ENCODE results near the gene TSTD1.
"Not testable (repeated sequence)": the region's sequence is repeated elsewhere in the genome, so short reads cannot be mapped to it uniquely, and the experiment has no call there.

Gene TSTD1

GRCh38 chr1:161037661-161038522, 872 bp downstream of the TSTD1 start:
- DNase-seq = peak in 1 of 51 donors; percentile 2

GRCh38 chr1:161033751-161034150, 5.0 kb downstream of the TSTD1 start:
- DNase-seq = no peak

DNA sequence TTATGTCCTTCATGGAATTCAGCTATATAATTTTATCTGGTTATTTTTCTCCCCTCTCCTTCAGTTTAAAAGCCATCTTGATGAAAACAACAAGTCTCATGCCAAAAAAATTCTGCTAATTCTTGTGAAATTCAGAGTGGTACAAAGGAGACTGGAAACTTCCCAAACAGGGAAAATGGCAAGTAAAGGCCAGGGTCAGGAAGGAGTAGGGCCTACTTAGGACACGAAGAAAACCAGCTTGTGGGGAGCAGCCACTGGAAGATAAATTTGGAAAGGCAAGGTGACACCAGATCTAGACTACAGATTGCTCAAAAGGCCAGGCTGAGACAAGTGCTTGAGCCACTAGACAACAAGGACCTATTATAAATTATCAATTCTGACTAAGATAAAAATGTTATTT, 6.4 kb downstream of the TSTD1 start:
- DNase-seq = no peak

DNA sequence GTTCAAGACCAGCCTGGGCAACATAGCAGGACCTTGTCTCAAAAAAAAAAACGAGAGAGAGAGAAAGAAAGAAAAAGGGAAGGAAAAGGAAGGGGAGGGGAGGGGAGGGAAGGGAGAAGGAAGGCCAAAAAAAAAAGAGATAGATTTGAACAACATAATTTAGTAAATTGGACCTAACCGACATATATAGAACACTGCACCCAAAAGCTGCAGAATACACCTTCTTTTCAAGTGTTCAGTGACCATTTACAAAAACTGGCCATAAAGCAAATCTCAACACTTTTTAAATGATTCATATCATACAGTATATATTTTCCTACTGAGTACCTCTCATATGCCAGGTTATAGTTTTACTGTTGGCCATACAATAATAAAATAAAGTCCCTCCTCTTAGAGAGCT, 6.9 kb downstream of the TSTD1 start:
- DNase-seq = no peak

DNA sequence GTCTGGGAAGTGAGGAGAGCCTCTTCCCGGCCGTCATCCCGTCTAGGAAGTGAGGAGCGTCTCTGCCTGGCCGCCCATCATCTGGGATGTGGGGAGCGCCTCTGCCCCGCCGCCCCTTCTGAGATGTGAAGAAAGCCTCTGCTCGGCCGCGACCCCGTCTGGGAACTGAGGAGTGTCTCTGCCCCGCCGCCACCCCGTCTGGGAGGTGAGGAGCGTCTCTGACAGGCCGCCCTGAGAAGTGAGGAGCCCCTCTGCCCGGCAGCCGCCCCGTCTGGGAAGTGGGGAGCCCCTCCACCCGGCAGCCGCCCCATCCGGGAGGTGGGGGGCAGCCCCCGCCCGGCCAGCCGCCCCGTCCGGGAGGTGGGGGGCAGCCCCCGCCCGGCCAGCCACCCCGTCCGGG, 9.3 kb downstream of the TSTD1 start:
- not testable (repeated sequence) for DNase-seq

DNA sequence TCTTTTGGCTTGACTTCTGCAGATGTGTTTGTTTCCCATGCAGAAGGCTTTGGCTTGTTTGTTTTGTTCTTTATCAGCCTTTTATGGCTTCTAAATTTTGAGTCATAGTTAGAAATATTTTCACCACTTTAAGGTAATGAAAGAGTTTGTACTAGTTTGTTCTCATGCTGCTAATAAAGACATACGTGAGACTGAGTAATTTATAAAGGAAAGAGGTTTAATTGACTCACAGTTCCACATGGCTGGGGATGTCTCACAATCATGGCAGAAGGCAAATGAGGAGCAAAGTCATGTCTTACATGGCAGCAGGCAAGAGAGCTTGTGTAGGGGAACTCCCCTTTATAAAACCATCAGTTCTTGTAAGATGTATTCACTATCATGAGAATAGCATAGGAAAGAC, 11.8 kb downstream of the TSTD1 start:
- not testable (repeated sequence) for DNase-seq

DNA sequence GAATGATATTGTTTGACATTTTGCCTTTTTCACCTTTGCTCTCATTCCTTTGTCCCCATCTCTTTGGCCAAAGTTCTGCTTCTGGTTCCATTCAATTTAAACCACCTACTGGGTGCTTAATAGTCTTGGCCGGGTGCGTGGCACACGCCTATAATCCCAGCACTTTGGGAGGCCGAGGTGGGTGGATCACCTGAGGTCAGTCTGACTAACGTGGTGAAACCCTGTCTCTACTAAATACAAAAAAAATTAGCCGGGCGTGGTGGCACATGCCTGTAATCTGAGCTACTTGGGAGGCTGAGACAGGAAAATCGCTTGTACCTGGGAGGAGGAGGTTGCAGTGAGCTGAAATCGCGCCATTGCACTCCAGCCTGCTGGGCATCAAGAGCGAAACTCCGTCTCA, 16.3 kb downstream of the TSTD1 start:
- DNase-seq = not testable (repeated sequence)

- DNase-seq = no peak
Measured at GRCh38 chr1:161021970-161022353, 16.8 kb downstream of the TSTD1 start.

GRCh38 chr1:161021165-161021969, 17.4 kb downstream of the TSTD1 start:
- peak in 29 of 51 donors; percentile 8 to 74 (median 34) for DNase-seq

DNA sequence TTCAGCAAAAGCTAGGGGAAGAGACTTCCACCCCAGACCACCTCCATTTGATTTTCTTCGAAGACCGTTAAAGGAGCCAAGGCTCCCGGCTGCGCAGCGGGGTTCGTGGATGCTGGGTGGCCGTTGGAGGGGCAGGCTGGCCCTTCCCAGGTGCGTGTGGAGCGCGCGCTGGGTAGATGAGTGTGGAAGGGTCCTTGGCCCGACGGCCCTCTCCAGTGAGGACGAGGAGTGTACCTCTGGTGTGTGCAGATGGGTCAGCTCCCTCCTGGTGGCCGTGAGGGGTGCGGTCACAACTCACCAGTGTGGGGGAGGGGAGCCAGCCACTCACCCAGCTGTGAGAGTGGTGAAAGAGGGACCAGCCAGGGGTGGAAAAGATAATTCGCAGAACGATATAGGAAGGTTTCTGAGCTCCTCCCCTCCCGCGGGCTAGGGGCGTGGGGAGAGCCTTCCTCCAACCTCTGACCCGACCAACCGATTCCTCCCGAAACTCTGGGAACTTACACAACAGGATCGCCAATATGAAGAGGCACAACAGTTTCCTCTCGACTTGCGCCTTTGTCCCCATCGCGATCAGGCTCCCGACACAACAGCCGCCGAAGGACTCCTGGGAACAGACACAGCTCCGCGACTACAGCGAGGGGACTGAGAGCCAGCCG, 18.1 kb downstream of the TSTD1 start, which contains the start of gene F11R:
F11R (minus strand) TSS at position 644 of the 656 bp plus-strand sequence; CDS start at position 565, 79 bp downstream.
- DNase-seq = no peak

GRCh38 chr1:161019751-161020495, 18.8 kb downstream of the TSTD1 start:
- DNase-seq = no peak

DNA sequence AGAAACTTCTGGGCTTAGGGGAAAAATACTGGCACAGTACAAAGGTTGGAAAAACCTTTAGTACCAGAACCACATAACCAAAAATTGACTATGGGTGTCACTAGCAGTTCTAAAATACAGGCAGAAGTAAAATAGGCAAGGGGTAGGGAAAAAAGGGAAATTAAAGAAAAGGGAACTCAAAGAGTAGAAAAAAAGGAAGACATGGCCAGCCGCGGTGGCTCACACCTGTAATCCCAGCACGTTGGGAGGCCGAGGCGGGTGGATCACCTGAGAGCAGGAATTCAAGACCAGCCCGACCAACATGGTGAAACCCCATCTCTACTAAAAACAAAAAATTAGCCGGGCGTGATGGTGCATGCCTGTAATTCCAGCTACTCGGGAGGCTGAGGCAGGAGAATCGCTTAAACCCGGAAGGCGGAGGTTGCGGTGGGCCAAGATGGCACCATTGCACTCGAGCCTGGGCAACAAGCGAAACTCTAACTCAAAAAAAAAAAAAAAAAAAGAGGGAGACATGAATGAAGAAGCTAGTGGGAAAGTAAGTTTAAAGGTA, 19.6 kb downstream of the TSTD1 start:
- not testable (repeated sequence) for DNase-seq

DNA sequence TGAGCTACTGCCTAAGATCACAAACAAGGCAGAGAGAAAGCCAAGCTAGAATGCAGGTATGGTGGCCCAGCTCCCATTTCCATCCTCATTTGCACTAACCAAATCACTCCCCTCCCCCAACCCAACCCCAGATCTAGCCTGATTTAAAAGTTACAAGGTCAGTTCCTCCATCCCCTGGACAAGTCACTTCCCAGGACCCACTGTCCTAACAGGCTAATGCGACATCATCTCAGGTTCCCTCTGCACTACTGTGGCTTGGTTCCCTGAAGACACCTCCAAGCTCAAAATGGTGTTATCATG, 20.2 kb downstream of the TSTD1 start:
- DNase-seq = no peak

GRCh38 chr1:161017756-161018630, 20.8 kb downstream of the TSTD1 start:
- DNase-seq = no peak

DNA sequence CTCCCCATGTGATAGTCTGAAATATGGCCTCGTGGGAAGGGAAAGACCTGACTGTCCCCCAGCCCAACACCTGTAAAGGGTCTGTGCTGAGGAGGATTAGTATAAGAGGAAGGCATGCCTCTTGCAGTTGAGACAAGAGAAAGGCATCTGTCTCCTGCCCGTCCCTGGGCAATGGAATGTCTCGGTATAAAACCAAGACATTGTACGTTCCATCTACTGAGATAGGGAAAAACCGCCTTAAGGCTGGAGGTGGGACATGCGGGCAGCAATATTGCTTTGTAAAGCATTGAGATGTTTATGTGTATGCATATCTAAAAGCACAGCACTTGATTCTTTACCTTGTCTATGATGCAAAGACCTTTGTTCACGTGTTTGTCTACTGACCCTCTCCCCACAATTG, 21.6 kb downstream of the TSTD1 start:
- DNase-seq = not testable (repeated sequence)

GRCh38 chr1:161016683-161017082, 22.1 kb downstream of the TSTD1 start:
- DNase-seq = not testable (repeated sequence)

DNA sequence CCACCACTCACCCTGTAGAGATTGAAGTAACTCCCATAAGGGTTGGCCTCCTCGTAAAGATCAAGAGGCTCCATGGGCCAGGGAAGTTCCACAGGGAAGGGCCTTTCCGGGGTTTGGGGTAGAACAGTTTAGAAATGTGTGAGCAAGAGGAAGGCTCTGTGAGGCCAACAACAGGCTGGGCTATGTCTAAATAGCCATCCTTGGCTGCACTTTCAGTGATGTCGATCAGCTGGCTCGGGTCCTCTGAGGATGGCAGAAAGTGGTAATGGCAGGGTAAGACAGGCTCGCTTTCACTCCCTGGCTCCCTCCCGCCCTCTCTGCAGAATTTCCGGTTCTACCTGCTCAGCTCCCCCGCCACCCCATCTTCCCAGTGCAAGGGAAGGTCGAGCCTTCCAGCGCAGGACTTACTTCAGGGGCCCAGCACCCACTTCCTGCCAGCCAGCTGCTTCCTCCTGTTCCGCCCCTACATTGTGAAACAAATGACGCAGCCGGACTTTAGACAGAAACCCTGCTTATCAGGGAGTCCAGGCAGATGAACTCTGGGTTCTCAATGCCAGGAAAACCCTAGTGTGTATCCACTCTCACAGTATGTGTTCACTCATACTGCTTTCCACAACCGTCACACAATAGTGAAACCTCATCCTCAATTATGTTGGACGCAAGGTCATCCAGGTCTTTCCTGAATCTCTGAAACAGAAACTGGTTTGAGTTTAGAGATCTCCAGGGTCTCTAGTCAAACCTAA, 25.1 kb downstream of the TSTD1 start:
- DNase-seq = peak in 28 of 51 donors; percentile 5 to 50 (median 17)

GRCh38 chr1:161013131-161013487, 25.7 kb downstream of the TSTD1 start:
- no peak for DNase-seq

DNA sequence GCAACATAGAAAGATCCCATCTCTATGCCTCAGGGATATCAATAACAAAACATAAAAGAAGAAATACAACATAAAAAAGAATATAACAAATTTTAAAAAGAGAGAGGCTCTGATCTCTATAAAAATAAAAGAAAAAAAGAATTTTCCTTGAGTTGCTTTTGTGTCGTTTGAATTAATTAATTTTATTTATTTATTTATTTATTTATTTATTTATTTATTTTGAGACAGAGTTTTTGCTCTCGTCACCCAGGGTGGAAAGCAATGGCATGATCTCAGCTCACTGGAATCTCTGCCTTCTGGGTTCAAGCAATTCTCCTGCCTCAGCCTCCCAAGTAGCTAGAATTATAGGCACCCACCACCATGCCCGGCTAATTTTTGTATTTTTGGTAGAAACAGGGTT, 26.3 kb downstream of the TSTD1 start:
- DNase-seq = no peak

All from hypothalamus (tissue), 51 donors.